H9 (cell line): ENCODE results near the gene PTPRJ. TPM values are rescaled to one million over a fixed set of nuclear protein-coding genes. Genes with fewer than 3 reads are reported as not detected.

Experiments used
- DNase-seq: peaks from one replicate; pipeline ENCODE4 v3.0.0-alpha.2; 2017
- H2AFZ ChIP-seq: one replicate; pipeline ENCODE4 v1.6.1; 2013; ENCODE audit warnings: mild to moderate bottlenecking, low read length, control low read depth, moderate library complexity
- H2AK5ac ChIP-seq: 2 replicates; pipeline ENCODE4 v1.6.1; 2013; ENCODE audit warnings: low read length, control low read depth, mixed read lengths; ENCODE audit not compliant: insufficient read length
- H2BK120ac ChIP-seq: one replicate; pipeline ENCODE4 v1.6.1; 2013; ENCODE audit warnings: low read depth, mild to moderate bottlenecking, low read length, control low read depth, inconsistent platforms; ENCODE audit not compliant: poor library complexity, severe bottlenecking
- H2BK12ac ChIP-seq: 2 replicates; pipeline ENCODE4 v1.6.1; 2013; ENCODE audit warnings: low read length, control low read depth, mixed read lengths, low read depth; ENCODE audit not compliant: insufficient read length
- H2BK15ac ChIP-seq: 2 replicates; pipeline ENCODE4 v1.6.1; 2013; ENCODE audit warnings: low read depth, low read length, control low read depth
- H2BK20ac ChIP-seq: one replicate; pipeline ENCODE4 v1.6.1; 2013; ENCODE audit warnings: low read depth, mild to moderate bottlenecking, low read length, control low read depth, inconsistent platforms; ENCODE audit not compliant: poor library complexity, severe bottlenecking
- H2BK5ac ChIP-seq: 2 replicates; pipeline ENCODE4 v1.6.1; 2013; ENCODE audit warnings: low read length, control low read depth, mixed read lengths; ENCODE audit not compliant: insufficient read length
- H3K14ac ChIP-seq: 2 replicates; pipeline ENCODE4 v1.6.1; 2013; ENCODE audit warnings: low read length, control low read depth; ENCODE audit not compliant: insufficient read depth
- H3K18ac ChIP-seq: 2 replicates; pipeline ENCODE4 v1.6.1; 2013; ENCODE audit warnings: low read depth, mild to moderate bottlenecking, mixed read lengths, low read length, control low read depth; ENCODE audit not compliant: insufficient read length
- H3K23ac ChIP-seq: 2 replicates; pipeline ENCODE4 v1.6.1; 2013; ENCODE audit warnings: low read length, control low read depth, mixed read lengths, low read depth; ENCODE audit not compliant: insufficient read length
- H3K23me2 ChIP-seq: 2 replicates; pipeline ENCODE4 v1.6.1; 2013; ENCODE audit warnings: low read depth, mild to moderate bottlenecking, mixed read lengths, low read length, control low read depth; ENCODE audit not compliant: insufficient read length, poor library complexity, severe bottlenecking
- H3K27ac ChIP-seq: 2 replicates; pipeline ENCODE4 v1.5.1; 2013; ENCODE audit warnings: low read length, control low read depth, mixed read lengths, low read depth; ENCODE audit not compliant: insufficient read length
- H3K27me3 ChIP-seq: 2 replicates; pipeline ENCODE4 v1.6.1; 2013; ENCODE audit warnings: low read length, control low read depth, inconsistent platforms; ENCODE audit not compliant: insufficient read depth
- H3K4ac ChIP-seq: 2 replicates; pipeline ENCODE4 v1.6.1; 2013; ENCODE audit warnings: low read depth, mild to moderate bottlenecking, control low read depth, inconsistent platforms, low read length, moderate library complexity
- H3K4me1 ChIP-seq: 2 replicates; pipeline ENCODE4 v1.6.1; 2013; ENCODE audit warnings: low read length, control low read depth, inconsistent platforms; ENCODE audit not compliant: insufficient read depth
- H3K4me2 ChIP-seq: 2 replicates; pipeline ENCODE4 v1.6.1; 2013; ENCODE audit warnings: low read length, control low read depth, mixed read lengths; ENCODE audit not compliant: insufficient read length, insufficient read depth
- H3K56ac ChIP-seq: 2 replicates; pipeline ENCODE4 v1.6.1; 2013; ENCODE audit warnings: low read depth, mild to moderate bottlenecking, mixed read lengths, low read length, control low read depth; ENCODE audit not compliant: insufficient read length
- H3K79me1 ChIP-seq: 2 replicates; pipeline ENCODE4 v1.6.1; 2013; ENCODE audit warnings: low read depth, mild to moderate bottlenecking, moderate library complexity, low read length, control low read depth, inconsistent platforms; ENCODE audit not compliant: insufficient read depth, poor library complexity, severe bottlenecking
- H3K79me2 ChIP-seq: 2 replicates; pipeline ENCODE4 v1.6.1; 2013; ENCODE audit warnings: low read length, control low read depth, inconsistent platforms; ENCODE audit not compliant: insufficient read depth
- H3K9ac ChIP-seq: 2 replicates; pipeline ENCODE4 v1.6.1; 2013; ENCODE audit warnings: low read length, control low read depth, mixed read lengths; ENCODE audit not compliant: insufficient read length; ENCODE audit errors: extremely low read depth
- H3K9me3 ChIP-seq: one replicate; pipeline ENCODE4 v1.6.1; 2013; ENCODE audit warnings: low read depth, low read length, inconsistent platforms; ENCODE audit not compliant: control insufficient read depth
- H3T11ph ChIP-seq: one replicate; pipeline ENCODE4 v1.6.1; 2013; ENCODE audit warnings: mild to moderate bottlenecking, low read length, control low read depth, inconsistent platforms
- H4K20me1 ChIP-seq: one replicate; pipeline ENCODE4 v1.6.1; 2013; ENCODE audit not compliant: control insufficient read depth, insufficient read length, insufficient read depth
- H4K5ac ChIP-seq: 2 replicates; pipeline ENCODE4 v1.6.1; 2013; ENCODE audit warnings: low read depth, mild to moderate bottlenecking, mixed read lengths, low read length, control low read depth; ENCODE audit not compliant: insufficient read length
- H4K8ac ChIP-seq: replicated peaks from 2 replicates; pipeline ENCODE4 v1.6.1; 2013; ENCODE audit warnings: low read length, control low read depth, mixed read lengths, low read depth; ENCODE audit not compliant: insufficient read length
- H4K91ac ChIP-seq: 2 replicates; pipeline ENCODE4 v1.6.1; 2013; ENCODE audit warnings: low read depth, mild to moderate bottlenecking, moderate library complexity, mixed read lengths, low read length, control low read depth; ENCODE audit not compliant: insufficient read length
- H3K27ac Mint-ChIP-seq, 3 experiments: 2 replicates in 2 of 3; 3 replicates in 1 of 3; pipeline ENCODE4 v1.8.0; 2020 to 2021; ENCODE audit warnings: mixed read lengths in 3 of 3, mild to moderate bottlenecking in 1 of 3, moderate library complexity in 1 of 3
- H3K27me3 Mint-ChIP-seq: 2 replicates; pipeline ENCODE4 v1.8.0; 2021; ENCODE audit warnings: low read depth, mild to moderate bottlenecking, moderate library complexity, mixed read lengths
- H3K36me3 Mint-ChIP-seq, 3 experiments: 2 replicates in 2 of 3; 3 replicates in 1 of 3; pipeline ENCODE4 v1.8.0; 2020 to 2021; ENCODE audit warnings: low read depth in 3 of 3, mixed read lengths in 3 of 3; ENCODE audit not compliant: insufficient read depth in 1 of 3
- H3K4me1 Mint-ChIP-seq, 2 experiments: 2 replicates each; pipeline ENCODE4 v1.8.0; 2020; ENCODE audit warnings: mixed read lengths in 2 of 2
- H3K4me3 Mint-ChIP-seq, 2 experiments: 2 replicates in 1 of 2; 3 replicates in 1 of 2; pipeline ENCODE4 v1.8.0; 2020 to 2021; ENCODE audit warnings: mild to moderate bottlenecking in 2 of 2, mixed read lengths in 2 of 2, moderate library complexity in 1 of 2
- H3K9me3 Mint-ChIP-seq, 2 experiments: 2 replicates in 1 of 2; 3 replicates in 1 of 2; pipeline ENCODE4 v1.8.0; 2020; ENCODE audit warnings: mild to moderate bottlenecking in 2 of 2, mixed read lengths in 2 of 2, moderate library complexity in 1 of 2
- WGBS: extraction: QIAGEN DNeasy Blood & Tissue Kit; methylation state at CpG from one replicate; pipeline ENCODE4 v1.1.7; 2013; ENCODE audit warnings: missing lambda C conversion rate, low lambda C conversion rate, mixed read lengths; ENCODE audit not compliant: insufficient read length; ENCODE audit errors: extremely low coverage; 5-methylcytosine and 5-hydroxymethylcytosine counted together
- total RNA-seq: library from RNA; stranded (reverse); gene quantifications from 2 replicates; pipeline ENCODE4 v1.2.1, GENCODE V29; 2021
- TF ChIP-seq, protein P1 (sequence below): fragments of 200-600 bp; sonication (generic); conservative IDR thresholded peaks from 3 replicates; pipeline ENCODE4 v1.8.0; 2021; ENCODE audit warnings: antibody characterized with exemption, mild to moderate bottlenecking

The PTPRJ gene
- total RNA-seq, 1 experiment from 2014 or later = 10.6 TPM

DNA sequence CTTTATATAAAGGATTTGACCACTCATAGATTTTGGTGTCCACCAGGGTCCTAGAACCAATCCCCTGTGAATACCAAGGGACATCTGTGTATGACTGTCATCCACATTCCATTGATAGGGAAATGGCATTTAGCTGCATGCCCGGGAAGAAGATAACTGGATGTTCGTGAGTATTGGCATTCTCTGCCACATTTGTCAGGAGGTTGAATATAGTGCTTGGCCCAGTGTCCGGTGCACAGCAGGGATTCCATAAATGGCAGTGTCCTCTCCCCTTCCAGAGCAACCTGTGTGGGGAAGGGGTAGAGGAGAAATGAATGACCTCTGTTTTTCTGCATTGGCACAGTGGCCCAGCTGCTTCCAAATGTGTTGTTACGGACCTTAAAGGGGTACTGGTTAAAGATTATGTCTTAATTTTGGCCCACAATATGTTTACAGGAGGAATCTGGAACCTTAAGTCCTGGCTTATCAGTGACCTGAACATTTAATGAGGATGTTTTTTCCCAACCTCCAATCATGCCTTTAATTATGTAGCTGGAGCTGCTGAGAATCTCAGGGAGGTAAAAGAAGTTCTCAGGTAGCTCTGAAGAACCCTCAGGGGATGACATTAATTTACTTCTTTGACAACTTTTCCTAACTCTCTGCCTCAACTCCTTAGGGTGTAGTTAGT, 202.6 kb downstream of the PTPRJ start:
- H2BK20ac ChIP-seq = no peak overlapping the region
- no peak overlapping the region for H3K14ac ChIP-seq
- no peaks in the 10 kb centered on the region for H3K79me2 ChIP-seq
- H3K18ac ChIP-seq = no peak overlapping the region
- H2BK12ac ChIP-seq = no peak overlapping the region
- no peak overlapping the region for H3K4me2 ChIP-seq
- peaks cover 73 to 82% of the 10 kb centered on the region in 2 experiments for H3K9me3 Mint-ChIP-seq
- no peak overlapping the region for H4K5ac ChIP-seq
- no peaks in the 10 kb centered on the region for H4K20me1 ChIP-seq
- H3K27me3 Mint-ChIP-seq = no peaks in the 10 kb centered on the region; the same call in none of the 2 replicates
- no peak overlapping the region for H3K27ac Mint-ChIP-seq
- no peak overlapping the region for H3K9ac ChIP-seq
- H2BK15ac ChIP-seq = no peak overlapping the region
- H2BK5ac ChIP-seq = no peak overlapping the region
- no peaks in the 10 kb centered on the region for H3K79me1 ChIP-seq
- TF ChIP-seq, protein P1, sequence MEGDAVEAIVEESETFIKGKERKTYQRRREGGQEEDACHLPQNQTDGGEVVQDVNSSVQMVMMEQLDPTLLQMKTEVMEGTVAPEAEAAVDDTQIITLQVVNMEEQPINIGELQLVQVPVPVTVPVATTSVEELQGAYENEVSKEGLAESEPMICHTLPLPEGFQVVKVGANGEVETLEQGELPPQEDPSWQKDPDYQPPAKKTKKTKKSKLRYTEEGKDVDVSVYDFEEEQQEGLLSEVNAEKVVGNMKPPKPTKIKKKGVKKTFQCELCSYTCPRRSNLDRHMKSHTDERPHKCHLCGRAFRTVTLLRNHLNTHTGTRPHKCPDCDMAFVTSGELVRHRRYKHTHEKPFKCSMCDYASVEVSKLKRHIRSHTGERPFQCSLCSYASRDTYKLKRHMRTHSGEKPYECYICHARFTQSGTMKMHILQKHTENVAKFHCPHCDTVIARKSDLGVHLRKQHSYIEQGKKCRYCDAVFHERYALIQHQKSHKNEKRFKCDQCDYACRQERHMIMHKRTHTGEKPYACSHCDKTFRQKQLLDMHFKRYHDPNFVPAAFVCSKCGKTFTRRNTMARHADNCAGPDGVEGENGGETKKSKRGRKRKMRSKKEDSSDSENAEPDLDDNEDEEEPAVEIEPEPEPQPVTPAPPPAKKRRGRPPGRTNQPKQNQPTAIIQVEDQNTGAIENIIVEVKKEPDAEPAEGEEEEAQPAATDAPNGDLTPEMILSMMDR = no peak
- no peak overlapping the region for H3T11ph ChIP-seq
- no peak overlapping the region for H4K8ac ChIP-seq
- H3K4me3 Mint-ChIP-seq = no peak overlapping the region
- no peaks in the 10 kb centered on the region for H3K4me1 ChIP-seq
- peaks cover 59% of the 10 kb centered on the region for H3K9me3 ChIP-seq
- no peak overlapping the region for H2BK120ac ChIP-seq
- no peak overlapping the region for H2AFZ ChIP-seq
- H3K56ac ChIP-seq = no peak overlapping the region
- WGBS = no CpG with 5 or more reads among the region's 4 CpGs
- H3K36me3 Mint-ChIP-seq = peaks cover 0 to 17% (median 11%) of the 10 kb centered on the region in 3 experiments; a peak in 3 of 7 replicates
- H3K23me2 ChIP-seq = no peaks in the 10 kb centered on the region
- H3K27me3 ChIP-seq = no peaks in the 10 kb centered on the region
- no peaks in the 10 kb centered on the region for H3K4me1 Mint-ChIP-seq
- H3K27ac ChIP-seq = no peak overlapping the region
- H3K4ac ChIP-seq = no peak overlapping the region
- H4K91ac ChIP-seq = no peak overlapping the region
- DNase-seq = no peak
- no peak overlapping the region for H3K23ac ChIP-seq
- H2AK5ac ChIP-seq = no peak overlapping the region
